Esophagus muscularis mucosa (tissue), 4 donors: ENCODE results near the gene GPC2. TPM values are rescaled to one million over a fixed set of nuclear protein-coding genes. Genes with fewer than 3 reads are reported as not detected.
A peak's percentile ranks its signal among the peaks of the same experiment; 100 is the strongest.

Source experiments
- DNase-seq: peaks from one replicate; pipeline ENCODE4 v3.0.0-alpha.2; 2017; ENCODE audit errors: extremely low spot score
- H3K27ac ChIP-seq, 4 donors: fragments of 200-600 bp; sonication (generic); replicated peaks in 1 of 4; 1 replicate in 3 of 4; 2 replicates in 1 of 4; pipeline ENCODE4 v1.5.1; 2016 to 2019; ENCODE audit warnings: mild to moderate bottlenecking in 1 of 4
- H3K27me3 ChIP-seq, 4 donors: fragments of 200-600 bp; sonication (generic); one replicate each; pipeline versions ENCODE4 v1.5.1 to v1.6.0; 2016 to 2019
- H3K36me3 ChIP-seq, 4 donors: fragments of 200-600 bp; sonication (generic); one replicate each; pipeline ENCODE4 v1.5.1; 2016 to 2019
- H3K4me1 ChIP-seq, 4 donors: fragments of 200-600 bp; sonication (generic); one replicate each; pipeline ENCODE4 v1.5.1; 2016 to 2019
- H3K4me3 ChIP-seq, 4 donors: fragments of 200-600 bp; sonication (generic); 1 replicate in 2 of 4; 2 replicates in 2 of 4; pipeline ENCODE4 v1.5.1; 2016 to 2019; ENCODE audit warnings: mild to moderate bottlenecking in 4 of 4, moderate library complexity in 1 of 4
- H3K9me3 ChIP-seq, 4 donors: fragments of 200-600 bp; sonication (generic); 1 replicate in 3 of 4; 2 replicates in 1 of 4; pipeline ENCODE4 v1.5.1; 2016 to 2019
- EP300 ChIP-seq: sonication (generic); formaldehyde crosslinking; IDR thresholded peaks from one replicate; pipeline ENCODE4 v1.6.1; 2017; ENCODE audit warnings: antibody characterized with exemption
- POLR2A ChIP-seq: fragments of 450-650 bp; IDR thresholded peaks from one replicate; pipeline ENCODE4 v1.6.1; 2017; ENCODE audit warnings: antibody characterized with exemption, moderate library complexity, mild to moderate bottlenecking, low read depth
- POLR2AphosphoS5 ChIP-seq, 2 donors: sonication (generic); formaldehyde crosslinking; IDR thresholded peaks; one replicate each; pipeline ENCODE4 v1.6.1; 2017; ENCODE audit warnings: antibody characterized with exemption in 2 of 2
- WGBS: methylation state at CpG from one replicate; pipeline ENCODE4 v1.1.5; 2018; 5-methylcytosine and 5-hydroxymethylcytosine counted together
- intact Hi-C: fragments of 100-400 bp; cut with DNase I; formaldehyde crosslinking; loops from one replicate; pipeline ENCODE4 v1.15.1; 2023
- total RNA-seq, 4 donors: library from RNA; depleted of rRNA; stranded (reverse); fragments of >200 nt; gene quantifications; one replicate each; pipeline versions ENCODE4 v1.1.0 to v1.2.1, GENCODE V29; 2016
- TF ChIP-seq, protein P1 (sequence below), 3 experiments: fragments of 200-600 bp in 2 of 3; fragments of 450-650 bp in 1 of 3; sonication (generic) in 2 of 3; IDR thresholded peaks; one replicate each; pipeline ENCODE4 v1.5.1; 2017 to 2019; ENCODE audit warnings: antibody characterized with exemption in 3 of 3, mild to moderate bottlenecking in 2 of 3, moderate library complexity in 1 of 3

GPC2 gene
- total RNA-seq, 4 donors from 2014 or later = 0.33 to 1.0 (median 0.71) TPM

DNA sequence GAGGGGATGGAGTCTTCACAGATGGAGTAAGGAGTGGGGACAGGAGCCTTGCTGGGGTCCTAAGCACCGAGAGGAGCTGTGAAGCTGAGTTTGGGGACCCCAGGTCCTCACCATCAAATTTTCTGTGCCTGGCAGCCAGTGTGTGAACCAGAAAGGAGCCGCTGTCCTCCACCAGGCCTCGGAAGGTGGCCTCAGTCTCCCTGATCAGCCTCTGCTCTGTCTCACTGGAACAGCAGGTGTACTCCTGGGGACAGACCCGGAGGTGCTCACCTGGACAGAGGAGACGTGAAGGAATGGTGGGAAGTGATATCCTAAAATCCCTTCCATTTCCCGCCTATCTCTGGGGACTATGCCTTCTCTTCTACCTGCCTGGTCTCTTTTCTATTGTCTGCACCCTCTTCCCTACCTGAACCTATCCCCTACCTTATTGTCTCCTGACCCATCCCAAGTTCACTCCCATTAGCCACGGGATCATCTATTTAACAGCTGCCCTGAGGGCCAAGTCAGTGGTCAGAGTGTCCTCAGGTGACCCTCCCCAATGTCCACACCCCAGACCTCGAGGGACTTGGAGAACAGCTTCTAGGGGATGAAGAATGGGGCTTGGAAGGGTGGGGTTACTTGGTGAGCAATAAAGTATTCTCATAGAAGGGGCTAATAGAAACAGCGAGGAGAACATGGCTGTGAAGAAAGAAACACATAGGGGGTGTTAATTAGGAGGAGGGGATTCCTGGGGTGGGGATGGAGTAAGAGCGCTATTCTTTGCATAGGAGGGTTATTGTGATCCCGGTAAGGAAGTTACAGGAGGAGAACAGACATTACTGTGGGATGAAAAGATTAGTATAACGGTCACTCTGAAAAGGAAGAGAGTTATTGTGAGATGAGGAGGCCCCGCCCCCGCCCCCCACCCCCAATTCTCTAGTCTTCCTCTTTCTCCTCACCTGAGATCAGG, 811 bp downstream of the GPC2 start:
- TF ChIP-seq, protein P1, sequence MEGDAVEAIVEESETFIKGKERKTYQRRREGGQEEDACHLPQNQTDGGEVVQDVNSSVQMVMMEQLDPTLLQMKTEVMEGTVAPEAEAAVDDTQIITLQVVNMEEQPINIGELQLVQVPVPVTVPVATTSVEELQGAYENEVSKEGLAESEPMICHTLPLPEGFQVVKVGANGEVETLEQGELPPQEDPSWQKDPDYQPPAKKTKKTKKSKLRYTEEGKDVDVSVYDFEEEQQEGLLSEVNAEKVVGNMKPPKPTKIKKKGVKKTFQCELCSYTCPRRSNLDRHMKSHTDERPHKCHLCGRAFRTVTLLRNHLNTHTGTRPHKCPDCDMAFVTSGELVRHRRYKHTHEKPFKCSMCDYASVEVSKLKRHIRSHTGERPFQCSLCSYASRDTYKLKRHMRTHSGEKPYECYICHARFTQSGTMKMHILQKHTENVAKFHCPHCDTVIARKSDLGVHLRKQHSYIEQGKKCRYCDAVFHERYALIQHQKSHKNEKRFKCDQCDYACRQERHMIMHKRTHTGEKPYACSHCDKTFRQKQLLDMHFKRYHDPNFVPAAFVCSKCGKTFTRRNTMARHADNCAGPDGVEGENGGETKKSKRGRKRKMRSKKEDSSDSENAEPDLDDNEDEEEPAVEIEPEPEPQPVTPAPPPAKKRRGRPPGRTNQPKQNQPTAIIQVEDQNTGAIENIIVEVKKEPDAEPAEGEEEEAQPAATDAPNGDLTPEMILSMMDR (IDR thresholded peaks at IDR 0.05) = no peak
- no peak for TF ChIP-seq POLR2A
- TF ChIP-seq EP300 = no peak
- no peak for TF ChIP-seq POLR2AphosphoS5 (IDR thresholded peaks at IDR 0.05)
- Histone ChIP-seq H3K27me3 (peaks cover 0 to 14% (median 3%) of the 10 kb centered on the region in 4 donors), H3K36me3 (no peaks in the 10 kb centered on the region), H3K4me3 (peak overlapping the region; percentile 45 to 59 (median 51)), H3K4me1 (peaks cover 21 to 31% (median 24%) of the 10 kb centered on the region in 4 donors), H3K9me3 (no peaks in the 10 kb centered on the region), H3K27ac (peak overlapping the region in 3 of 4 donors; percentile 29 to 59 (median 49))
- intact Hi-C loops = no loop called here
- WGBS = 51% methylated on average over 14 of the region's 14 CpGs
- DNase-seq = no peak

DNA sequence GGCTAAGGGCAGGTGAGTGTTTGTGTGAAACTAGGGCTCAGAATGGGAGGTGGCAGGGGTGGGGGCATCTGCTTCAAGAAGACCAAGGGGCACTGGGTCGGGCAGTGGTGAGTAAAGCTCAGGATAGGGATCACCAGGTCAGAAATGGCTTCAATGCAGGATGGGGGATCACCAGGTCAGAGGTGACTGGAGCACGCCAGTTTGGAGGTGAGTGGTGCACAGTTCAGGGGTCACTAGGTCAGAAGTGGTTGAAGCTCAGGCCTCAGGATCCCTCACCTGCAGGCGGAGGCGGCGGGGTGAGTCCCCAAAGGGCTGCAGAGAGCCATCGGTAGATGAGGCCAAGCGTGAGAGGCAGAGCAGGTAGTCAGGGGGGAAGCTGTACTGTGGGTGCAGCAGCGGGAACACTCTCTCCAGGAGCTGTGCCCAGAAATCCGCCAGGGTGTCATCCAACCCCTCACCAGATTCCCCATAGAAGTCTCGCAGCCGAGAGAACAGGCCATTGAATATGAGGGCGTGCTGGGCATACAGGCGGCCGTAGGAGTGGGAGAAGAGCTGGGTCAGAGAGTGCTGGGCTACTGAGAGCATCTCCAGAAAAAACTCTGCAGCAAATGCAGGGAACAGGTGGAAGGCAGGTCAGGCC, 1.8 kb downstream of the GPC2 start:
- Histone ChIP-seq H3K4me1 (peaks cover 21 to 39% (median 30%) of the 10 kb centered on the region in 4 donors), H3K27ac (no peak overlapping the region), H3K36me3 (no peaks in the 10 kb centered on the region), H3K27me3 (peaks cover 0 to 22% (median 7%) of the 10 kb centered on the region in 4 donors), H3K9me3 (no peaks in the 10 kb centered on the region), H3K4me3 (no peak overlapping the region)
- TF ChIP-seq, protein P1 (IDR thresholded peaks at IDR 0.05) = no peak
- TF ChIP-seq POLR2AphosphoS5 (IDR thresholded peaks at IDR 0.05) (no peak), POLR2A (no peak), EP300 (no peak)
- DNase-seq = no peak
- 94% methylated on average over 14 of the region's 14 CpGs for WGBS
- intact Hi-C loops = no loop called here

DNA sequence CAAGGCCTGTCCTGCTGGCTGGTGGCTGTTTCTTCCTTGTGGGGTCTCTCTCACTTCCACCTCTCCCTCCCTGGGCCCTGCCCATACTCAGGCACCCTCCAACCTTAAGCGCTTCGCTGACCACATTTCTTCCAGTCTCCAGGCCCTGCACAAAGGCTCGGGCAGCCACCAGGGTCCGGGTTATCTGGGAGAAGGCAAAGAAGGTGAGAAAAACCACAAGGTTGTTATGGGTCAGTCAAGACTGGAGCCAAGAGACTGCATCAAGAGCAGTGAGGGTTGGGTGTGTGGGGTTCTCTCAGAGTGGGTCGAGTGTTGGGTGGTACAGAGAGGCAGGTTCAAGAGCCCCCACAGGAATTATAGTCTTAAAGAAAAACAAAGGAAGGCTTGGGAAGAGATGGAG, 2.6 kb downstream of the GPC2 start:
- no peak for TF ChIP-seq POLR2A
- DNase-seq = no peak
- intact Hi-C loops = no loop called here
- H3K27me3 ChIP-seq = peaks cover 0 to 22% (median 7%) of the 10 kb centered on the region in 4 donors
- no peaks in the 10 kb centered on the region for H3K9me3 ChIP-seq
- H3K36me3 ChIP-seq = no peaks in the 10 kb centered on the region
- H3K27ac ChIP-seq = no peak overlapping the region
- peaks cover 21 to 39% (median 30%) of the 10 kb centered on the region in 4 donors for H3K4me1 ChIP-seq
- 87% methylated on average over 5 of the region's 5 CpGs for WGBS
- no peak overlapping the region for H3K4me3 ChIP-seq

DNA sequence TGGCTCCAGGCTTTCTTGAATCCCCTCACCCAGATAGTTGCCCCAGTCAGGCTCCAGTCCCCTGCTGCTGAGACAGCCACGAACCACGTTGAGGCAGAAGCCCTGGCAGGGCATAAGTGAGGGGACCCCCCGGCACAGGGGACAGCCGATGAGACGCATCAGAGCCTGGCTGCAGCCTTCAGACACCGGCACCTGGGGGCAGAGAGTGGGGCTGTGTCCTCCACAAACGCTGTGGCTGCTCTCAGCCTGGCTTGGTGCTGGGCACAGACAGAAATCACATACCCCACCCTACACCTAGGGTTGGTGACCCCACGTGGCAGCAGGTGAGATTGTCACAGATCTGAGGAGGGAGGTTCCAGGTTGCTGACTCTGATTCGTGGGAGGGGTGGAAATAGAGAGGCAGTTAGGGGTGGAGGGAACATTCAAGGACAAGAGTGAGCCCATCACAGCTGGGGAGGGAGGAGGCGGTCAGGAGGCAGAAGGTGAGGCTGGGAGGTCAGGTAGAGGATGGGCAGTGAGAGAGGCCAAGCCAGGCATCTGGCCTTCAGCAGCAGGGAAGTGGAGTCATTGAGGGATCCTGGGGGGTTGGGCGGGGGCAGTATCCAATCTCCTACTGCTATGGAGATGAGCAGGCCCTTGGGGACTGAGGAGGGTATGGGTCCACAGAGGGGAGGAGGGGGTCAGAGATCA, 3.2 kb downstream of the GPC2 start:
- WGBS = 93% methylated on average over 6 of the region's 11 CpGs
- intact Hi-C loops = no loop called here
- no peak for DNase-seq
- no peaks in the 10 kb centered on the region for H3K36me3 ChIP-seq
- H3K4me3 ChIP-seq = no peak overlapping the region
- H3K9me3 ChIP-seq = no peaks in the 10 kb centered on the region
- H3K27me3 ChIP-seq = peaks cover 0 to 22% (median 7%) of the 10 kb centered on the region in 4 donors
- peaks cover 21 to 41% (median 34%) of the 10 kb centered on the region in 4 donors for H3K4me1 ChIP-seq
- no peak overlapping the region for H3K27ac ChIP-seq
- TF ChIP-seq POLR2AphosphoS5 (IDR thresholded peaks at IDR 0.05) (no peak), POLR2A (no peak), EP300 (no peak)
- TF ChIP-seq, protein P1 (IDR thresholded peaks at IDR 0.05) = no peak
